ENCODE data around the gene SEMA4F.

- no peak for TF ChIP-seq CTCF (IDR thresholded peaks at IDR 0.05)
- TF ChIP-seq POLR2A (IDR thresholded peaks at IDR 0.05) = no peak
Observed at GRCh38 chr2:74693668-74694067, 39.6 kb downstream of the SEMA4F start.
